ENCODE measurements around the gene SWAP70.
"Not testable (repeated sequence)": the region's sequence is repeated elsewhere in the genome, so short reads cannot be mapped to it uniquely, and the experiment has no call there.

Gene SWAP70

DNA sequence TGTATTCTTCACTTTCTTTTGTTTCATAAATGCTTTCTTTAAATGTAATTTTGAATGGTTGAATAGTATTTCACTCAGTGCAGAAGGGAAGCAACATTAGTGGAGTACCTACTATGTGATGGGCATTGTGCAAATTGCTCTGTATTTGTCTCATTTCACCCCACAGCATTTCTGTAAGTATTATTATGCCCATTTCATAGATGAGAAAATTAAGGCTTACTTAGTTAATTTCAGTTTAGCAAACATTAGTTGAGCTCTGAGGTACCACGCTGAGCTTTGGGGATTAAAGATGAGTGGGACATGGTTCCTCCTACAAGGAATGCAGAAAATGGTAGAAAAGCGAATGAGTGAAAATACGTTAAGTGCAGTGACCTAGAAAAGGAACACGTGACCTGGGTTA lies 58.1 kb downstream of the SWAP70 start:
- DNase-seq (ENCODE audit: low spot score) = no peak

DNA sequence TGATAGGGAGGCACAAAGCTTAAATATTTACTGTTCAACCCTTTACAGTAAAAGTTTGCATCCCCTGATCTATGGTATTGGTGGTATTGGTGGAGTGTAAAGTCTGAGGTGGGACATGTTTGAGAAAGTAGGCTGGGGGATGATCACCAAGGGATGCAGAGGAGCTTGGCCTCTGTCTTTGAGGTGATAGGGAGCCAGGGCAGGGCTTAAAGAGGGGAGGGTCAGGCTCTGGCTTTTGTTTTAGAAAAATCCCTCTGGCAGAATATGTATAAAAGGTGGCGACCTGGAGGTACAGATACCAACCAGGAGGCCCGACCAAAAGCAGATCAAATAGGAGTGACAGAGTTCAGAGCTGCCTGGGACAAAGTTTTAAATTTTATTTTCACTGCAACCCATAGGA lies 59.0 kb downstream of the SWAP70 start:
- DNase-seq (ENCODE audit: low spot score) = no peak

DNA sequence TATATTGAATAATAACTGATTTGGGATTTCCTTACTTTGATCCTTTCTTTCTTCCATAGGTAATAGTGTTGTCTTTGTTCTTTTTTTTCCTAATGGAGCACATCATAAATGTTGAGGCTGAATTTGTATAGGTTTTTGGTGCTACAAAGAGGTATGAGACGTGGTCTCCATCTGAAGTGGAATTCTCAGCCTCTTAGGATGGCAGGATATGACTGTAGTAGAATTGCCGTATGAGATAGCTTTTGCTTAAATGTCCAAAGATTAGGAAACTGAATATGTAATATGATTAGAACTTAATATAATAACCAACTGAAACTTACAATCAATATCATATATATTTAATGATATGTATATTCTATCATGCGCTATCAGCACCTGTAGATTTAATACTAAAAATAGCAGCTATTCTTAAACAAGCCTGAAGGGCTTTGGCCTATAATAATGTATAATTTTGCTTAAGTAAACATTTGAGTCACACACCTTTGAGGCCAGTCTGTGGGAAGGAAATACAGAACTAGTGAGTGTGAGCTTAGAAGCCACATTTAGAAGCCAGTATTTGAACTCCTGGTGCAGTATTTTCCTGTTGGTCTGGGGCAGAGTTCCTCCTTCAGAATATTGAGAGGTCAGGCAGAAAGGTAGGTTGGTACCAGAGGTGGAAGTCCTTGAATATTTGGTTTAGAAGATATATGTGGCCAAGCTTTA lies 62.6 kb downstream of the SWAP70 start:
- DNase-seq (ENCODE audit: low spot score) = no peak

DNA sequence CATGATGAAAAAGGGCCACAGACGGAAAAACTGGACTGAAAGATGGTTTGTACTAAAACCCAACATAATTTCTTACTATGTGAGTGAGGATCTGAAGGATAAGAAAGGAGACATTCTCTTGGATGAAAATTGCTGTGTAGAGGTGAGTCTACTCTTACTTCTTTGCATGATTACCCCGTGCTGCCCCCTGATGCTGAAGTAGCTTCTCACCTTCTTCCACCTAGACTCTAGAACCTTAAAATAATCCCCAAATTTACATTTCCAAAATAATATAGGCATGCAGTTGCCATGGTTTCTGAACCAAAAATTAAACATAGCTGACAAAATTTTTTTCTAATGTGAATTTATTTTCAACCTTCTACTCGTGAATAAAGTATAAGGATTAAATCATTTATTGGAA lies 64.2 kb downstream of the SWAP70 start:
- no peak for DNase-seq (ENCODE audit: low spot score)

DNA sequence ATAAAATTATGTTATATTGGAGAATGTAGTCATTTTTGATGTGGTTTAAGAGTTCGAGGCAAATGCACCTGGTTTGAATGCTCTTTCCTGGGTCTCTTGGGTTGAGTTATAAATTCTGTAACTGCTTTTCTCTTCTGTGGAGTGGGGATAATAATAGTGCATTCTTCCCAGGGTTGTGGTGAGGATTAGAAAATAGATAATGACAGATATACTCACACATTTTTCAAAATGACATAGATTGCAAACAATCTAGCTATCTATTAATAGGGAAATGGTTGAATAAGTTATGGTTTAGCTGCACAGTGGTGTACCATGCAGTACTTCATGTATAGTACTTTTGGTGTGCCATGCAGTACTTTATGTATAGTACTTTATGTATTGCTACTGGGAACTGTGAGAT lies 67.4 kb downstream of the SWAP70 start:
- DNase-seq (ENCODE audit: low spot score) = no peak

DNA sequence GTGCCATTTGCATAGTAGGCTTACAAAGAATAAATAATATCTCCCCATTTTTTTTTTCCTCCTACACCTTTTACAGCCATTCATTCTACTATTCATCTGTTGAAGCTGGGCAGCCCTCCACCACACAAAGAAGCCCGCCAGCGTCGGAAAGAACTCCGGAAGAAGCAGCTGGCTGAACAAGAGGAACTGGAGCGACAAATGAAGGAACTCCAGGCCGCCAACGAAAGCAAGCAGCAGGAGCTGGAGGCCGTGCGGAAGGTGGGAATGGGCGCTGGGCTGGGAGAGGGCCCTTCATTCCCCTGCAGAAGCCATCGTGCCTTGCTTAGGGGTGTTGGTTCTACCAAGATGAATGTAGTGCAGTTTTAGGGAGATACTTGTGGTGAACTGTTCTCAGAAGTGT lies 68.6 kb downstream of the SWAP70 start:
- DNase-seq (ENCODE audit: low spot score) = no peak

DNA sequence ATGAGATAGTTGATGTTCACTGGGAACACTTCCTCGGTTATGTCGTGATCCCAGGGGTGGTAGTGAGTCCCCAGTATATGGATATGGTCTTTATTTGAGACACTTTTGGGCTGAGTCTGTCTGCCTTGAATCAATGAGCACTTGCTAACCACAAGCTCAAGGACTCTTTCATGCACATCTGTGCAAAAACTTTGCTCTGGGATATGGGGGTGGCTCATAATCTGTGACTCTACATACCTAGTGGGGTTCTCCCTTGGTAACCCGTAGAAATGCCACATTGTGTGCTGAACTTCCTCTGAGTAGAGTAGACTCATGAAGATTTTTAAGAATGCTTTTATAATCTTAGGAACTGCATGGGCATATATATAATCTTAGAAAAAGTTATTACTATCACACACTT lies 69.3 kb downstream of the SWAP70 start:
- no peak for DNase-seq (ENCODE audit: low spot score)

DNA sequence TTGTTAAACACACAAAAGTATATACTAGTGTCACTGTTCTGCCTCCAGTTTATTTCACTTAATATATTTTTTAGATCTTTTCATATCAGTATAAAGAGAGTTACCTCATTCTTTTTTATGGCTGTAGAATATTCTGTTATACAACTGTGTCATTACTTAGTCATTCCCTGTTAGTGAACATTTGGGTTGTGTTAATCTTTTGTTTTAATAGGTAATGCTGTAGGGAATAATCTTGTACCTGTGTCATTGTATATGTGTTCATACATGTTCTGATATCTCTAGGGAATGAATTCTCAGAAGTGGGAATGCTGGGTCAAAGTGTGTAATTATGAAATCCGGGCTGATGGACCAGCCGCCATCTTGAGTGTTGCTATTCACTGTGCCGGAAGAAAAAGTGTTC lies 71.4 kb downstream of the SWAP70 start:
- no peak for DNase-seq (ENCODE audit: low spot score)

DNA sequence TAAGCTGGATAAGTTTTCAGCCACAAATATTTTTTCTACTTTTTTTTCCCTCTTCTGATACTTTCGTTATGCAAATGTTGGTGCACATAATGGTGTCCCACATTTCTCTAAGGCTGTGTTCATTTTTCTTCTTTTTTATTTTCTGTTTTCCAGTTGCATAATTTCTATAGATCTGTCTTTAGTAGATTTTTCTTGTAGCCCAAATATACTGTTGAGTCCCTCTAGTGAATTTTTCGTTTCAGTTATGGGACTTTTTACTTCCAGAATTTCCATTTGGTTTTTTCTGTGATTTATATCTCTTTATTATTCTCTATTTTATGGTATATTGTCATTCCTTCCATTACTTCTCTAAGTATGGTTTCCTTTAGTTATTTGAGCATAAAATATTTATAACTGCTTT lies 72.0 kb downstream of the SWAP70 start:
- no peak for DNase-seq (ENCODE audit: low spot score)

DNA sequence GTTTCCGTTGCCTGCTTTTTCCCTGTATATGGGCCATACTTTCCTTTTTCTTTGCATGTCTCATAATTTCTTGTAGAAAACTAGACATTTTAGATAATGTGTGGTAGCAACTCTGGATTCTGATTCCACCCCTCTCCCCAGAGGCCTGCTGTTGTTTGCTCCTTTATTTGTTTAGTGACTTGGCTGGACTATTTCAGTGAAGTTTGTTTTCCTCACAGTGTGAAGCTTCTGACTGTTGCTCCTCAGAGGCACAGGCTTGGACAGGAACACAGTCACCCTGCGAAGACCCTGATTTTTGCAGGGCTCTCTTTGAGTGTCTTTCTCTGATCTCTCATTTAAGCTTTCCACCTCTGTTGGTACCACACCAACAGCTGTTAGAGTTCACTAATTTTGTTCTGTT lies 72.5 kb downstream of the SWAP70 start:
- no peak for DNase-seq (ENCODE audit: low spot score)

DNA sequence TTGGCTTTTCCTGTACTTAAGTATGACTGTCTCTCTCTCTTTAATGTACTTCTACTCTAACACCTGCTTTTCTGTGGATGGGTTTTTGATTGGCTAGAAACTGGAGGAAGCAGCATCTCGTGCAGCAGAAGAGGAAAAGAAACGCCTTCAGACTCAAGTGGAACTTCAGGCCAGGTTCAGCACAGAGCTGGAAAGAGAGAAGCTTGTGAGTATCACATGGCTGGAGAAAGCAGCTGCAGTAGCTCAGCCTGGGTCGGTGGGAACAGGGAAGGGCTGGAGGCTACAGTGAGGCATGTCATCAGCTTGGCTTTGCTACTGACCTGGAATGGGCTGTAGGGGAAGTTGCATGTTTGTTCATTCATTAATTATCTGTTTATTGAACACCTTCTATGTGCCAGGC lies 74.2 kb downstream of the SWAP70 start:
- no peak for DNase-seq (ENCODE audit: low spot score)

DNA sequence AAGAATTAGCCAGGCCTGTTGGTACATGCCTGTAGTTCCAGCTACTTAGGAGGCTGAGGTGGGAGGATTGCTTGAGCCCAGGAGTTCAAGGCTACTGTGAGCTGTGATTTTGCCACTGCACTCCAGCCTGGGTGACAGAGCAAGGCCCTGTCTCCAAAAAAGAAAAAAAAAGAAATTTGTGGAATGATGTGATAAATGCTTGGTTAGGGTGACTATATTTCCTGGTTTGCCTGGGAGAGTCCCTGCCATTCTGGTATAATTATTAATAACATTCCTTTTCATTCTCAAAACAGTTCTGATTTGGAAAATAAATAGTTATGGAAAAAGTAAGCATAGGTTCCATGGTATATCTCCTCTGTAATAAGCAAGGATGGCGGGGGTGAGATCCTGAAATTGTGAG lies 74.8 kb downstream of the SWAP70 start:
- DNase-seq (ENCODE audit: low spot score) = no peak

DNA sequence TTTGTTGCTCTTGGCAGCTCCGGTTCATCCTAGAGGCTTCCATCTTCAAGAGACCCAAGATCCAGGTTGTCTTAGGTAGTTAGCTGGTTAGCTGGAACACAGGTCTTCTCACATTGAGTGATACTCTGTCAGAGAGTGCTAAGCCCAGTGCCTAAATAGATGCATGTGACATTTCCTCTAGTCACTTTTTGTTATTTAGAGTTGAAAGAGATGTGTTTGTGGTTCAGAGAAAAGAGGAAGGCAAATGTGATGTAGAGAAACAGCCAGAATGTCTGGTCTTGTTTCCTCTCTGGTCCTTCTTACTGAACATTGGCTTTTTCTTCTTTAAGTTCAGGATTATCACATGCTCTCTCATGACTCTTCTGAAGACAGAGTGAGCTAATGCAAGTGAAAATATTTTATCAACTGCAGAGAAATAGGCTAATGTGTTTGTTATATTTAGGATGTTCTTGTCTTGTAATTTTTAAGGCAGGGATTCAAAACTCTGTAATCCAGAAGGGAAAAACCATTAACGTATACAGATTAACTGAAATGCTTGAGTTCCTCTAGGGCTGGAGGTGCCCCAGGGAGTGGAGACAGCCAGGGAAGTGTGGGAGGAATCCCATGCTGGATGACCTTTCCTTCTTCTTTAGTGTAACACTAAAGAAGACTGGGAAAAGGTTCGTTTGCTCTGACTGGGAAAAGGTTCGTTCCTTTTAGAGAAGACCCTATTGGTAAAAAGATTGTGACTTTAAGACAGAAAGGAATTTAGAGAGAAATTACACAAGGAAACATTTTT lies 75.4 kb downstream of the SWAP70 start:
- no peak for DNase-seq (ENCODE audit: low spot score)

DNA sequence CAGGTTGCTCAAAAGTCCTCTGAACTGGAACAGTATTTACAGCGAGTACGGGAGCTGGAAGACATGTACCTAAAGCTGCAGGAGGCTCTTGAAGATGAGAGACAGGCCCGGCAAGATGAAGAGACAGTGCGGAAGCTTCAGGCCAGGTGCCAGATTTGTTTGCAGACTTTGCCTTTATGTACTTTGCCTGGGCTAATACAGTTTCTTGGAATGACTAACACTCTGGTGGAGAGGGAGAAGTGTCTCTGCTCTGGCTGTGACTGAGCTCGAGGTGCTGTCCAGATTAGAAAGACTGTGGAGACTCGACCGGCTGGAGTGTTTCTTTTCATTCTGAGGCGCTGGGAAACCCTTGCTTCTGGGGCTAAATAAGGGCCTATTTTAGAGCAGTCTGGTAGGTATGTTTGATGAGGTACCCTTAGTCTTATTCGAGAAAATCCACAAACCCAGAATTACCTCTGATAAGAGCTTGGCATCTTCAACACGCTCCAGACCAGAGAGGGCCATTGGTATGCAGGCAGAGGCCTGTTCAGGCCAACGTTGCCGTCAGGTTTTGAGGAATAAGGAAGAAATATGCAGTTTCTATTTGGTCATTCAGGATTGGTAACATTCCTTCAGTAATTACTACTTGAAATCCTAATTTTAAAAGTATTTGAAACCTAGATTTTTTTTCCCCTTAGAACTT lies 76.5 kb downstream of the SWAP70 start:
- DNase-seq (ENCODE audit: low spot score) = no peak

DNA sequence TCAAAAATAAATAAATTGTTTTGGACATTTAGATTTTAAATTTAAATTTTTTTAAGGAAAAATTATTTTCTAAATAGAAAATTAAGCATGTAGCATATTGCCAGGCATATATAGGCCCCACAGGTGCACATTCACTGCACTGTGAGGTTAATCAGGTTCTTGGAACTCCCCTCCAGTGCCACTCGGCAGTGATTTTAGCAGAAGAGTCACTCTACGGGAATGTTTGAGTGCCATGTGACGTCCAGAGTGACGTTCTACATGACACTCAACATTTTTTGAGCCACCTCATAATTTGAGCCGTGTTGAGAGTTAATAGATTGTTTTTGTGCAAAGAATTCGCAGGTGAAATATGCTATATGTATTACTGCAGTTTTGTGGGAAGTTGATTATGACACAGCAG lies 77.4 kb downstream of the SWAP70 start:
- no peak for DNase-seq (ENCODE audit: low spot score)

DNA sequence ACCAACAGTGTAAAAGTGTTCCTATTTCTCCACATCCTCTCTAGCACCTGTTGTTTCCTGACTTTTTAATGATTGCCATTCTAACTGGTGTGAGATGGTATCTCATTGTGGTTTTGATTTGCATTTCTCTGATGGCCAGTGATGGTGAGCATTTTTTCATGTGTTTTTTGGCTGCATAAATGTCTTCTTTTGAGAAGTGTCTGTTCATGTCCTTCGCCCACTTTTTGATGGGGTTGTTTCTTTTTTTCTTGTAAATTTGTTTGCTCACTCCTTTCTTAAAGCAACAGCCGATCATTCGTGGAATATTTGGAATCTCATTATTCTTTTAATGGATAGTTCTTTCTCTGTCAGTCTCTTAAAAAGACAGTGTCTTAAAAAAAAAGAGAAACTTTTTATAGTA lies 79.6 kb downstream of the SWAP70 start:
- not testable (repeated sequence) for DNase-seq (ENCODE audit: low spot score)

DNA sequence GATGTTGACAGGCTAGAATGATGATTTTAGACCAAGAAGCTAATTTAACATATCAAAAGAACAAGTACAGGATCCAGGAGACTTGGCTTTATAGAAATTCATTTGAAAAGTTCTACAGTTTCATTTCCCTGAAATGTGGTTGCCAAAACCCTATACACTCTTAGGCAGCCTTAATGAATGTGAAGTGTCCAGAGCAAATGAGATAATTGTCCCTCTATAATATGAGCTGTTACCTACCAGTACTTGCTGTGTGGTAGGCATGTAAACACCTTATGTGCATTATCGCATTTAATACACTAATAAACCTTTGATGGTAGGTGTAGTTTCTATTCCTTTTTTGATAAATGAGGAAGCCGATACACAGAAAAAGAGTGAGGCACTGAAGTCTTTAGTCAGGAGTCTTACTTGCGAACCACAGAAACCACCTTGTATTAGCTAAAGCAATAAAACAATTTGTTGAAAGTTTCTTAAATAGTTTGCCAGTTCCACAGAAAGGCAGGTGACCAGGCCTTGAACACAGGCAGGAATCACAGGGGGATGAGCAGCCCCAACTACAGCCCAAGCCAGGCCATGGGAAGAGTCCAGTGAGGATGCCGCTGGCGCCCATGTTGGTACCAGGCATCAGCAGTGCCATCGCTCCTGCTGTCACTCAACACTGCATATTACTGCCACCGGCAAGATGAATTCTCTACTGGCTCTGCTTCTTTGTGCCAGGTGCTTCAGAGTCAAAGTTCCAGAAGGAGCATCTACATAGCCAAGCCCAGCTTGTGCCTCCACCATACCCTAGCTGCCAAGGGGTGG lies 81.7 kb downstream of the SWAP70 start:
- no peak for DNase-seq (ENCODE audit: low spot score)

DNA sequence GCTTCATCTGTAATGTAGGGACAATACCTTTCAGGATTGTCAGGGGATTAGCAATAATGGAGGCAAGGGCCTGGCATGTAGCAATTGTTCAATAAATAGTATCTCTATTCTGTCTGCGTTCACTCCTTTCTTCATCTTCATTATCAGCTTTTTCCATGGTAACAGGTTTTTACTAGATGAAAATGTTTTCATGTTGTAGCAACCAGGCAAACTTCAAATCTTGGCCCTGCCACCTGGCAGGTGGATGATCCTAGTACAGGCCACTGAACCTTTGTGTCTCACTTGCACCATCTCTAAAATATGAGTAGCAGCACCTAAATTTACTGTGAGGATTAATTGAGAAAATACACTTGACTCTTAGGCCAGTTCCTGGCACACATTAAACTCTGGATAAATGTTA lies 83.4 kb downstream of the SWAP70 start:
- DNase-seq (ENCODE audit: low spot score) = no peak

DNA sequence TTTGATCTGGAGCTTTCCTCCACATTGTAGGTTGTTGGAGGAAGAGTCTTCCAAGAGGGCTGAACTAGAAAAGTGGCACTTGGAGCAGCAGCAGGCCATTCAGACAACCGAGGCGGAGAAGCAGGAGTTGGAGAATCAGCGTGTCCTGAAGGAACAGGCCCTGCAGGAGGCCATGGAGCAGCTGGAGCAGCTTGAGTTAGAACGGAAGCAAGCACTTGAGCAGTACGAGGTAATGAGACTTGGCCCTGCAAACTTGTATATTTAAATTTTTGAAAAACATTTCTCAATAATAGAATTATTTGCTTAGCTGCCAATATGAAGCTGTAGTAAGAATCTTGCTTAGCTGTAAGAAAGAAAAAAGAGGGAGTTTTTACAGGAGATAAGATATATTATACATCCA lies 84.0 kb downstream of the SWAP70 start:
- DNase-seq (ENCODE audit: low spot score) = no peak

DNA sequence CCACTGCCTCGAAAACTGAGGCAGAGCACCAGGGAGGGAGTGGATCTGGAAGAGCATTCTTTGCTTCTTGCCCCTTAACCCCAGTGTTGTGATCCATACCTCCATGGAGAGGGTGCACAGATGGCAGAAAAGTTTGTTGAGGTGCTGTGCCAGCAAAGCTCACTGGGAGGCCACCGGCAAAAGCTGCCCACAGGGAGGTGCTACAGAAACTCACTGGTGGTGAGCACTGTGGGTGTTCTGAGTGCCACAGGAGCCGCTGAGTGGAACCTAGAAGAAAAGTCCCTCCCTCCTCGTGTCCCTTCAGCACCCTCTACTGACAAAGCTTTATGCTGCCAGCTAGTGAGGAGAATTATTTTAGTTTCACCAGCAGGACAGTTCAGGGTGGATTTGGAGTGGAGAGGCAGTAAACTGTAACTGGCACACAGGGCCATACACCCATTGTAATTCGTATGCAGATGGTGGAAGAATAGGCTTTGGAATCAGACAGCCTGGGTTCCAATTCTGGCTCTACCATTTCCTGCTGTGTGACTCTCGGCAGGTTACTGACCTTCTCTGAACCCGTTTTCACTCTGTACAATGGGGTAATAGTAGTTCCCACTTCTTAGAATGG lies 84.6 kb downstream of the SWAP70 start:
- peak; percentile 79 for DNase-seq (ENCODE audit: low spot score)

DNA sequence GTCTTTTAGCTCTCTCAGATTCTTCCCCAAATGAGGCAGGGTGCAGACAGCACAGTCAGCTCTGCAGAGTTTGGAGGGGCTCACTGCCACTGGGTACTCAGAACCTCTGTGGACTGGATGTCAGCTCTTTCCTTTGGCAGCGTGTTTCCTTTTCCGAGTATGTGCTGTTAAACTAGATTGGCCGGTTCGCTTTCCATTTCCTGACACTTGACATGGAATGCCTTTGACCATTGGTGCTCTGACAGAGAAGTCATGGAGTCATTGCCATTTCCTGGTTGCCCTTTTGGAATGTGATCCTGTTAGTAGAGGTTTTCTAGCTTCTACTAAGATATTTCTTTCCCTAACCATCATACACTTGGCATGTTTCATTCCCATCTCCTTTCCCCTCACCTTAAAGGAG lies 86.7 kb downstream of the SWAP70 start:
- no peak for DNase-seq (ENCODE audit: low spot score)

DNA sequence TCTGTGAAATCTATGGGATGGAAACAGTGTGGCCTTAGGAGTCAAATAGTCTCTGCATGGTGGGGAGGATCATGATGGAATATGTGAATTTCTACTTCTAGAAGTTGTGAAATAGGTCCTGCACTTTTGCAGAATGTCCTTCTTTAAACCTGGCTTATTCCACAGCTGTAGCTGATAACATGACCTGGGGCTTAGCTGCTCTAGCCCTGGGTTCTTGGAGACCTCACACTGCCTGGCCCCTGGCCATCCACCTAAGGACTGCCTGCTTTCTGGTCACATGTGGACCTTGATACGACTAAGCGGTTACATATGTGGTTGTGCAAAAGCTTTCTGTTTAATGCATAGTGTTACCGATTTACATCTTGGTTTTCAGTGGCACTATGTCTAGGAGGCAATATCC lies 88.2 kb downstream of the SWAP70 start:
- no peak for DNase-seq (ENCODE audit: low spot score)

All from iPS-NIHi11 (cell line).